GM12878 (cell line): ENCODE results near the gene NFKBIA. TPM values are rescaled to one million over a fixed set of nuclear protein-coding genes. Genes with fewer than 3 reads are reported as not detected.

ENCODE experiments used
- ATAC-seq: fragments of 200-7000 bp; cut with Tn5 transposase; 3 replicates; pipeline ENCODE4 v1.9.1; 2020; ENCODE audit warnings: mild to moderate bottlenecking, moderate library complexity
- BruUV-seq: library from RNA; stranded (reverse); fragments of 400-500 nt; replicated peaks from 2 replicates; lab custom pipeline; 2021; lab: Mats Ljungman, UMichigan
- CTCF ChIA-PET: fragments of 300-600 bp; sonication (Branson Sonifier 250); formaldehyde crosslinking; extraction: SDS; loops from one replicate; lab custom pipeline; 2021; ENCODE audit warnings: inconsistent platforms; lab: Yijun Ruan, JAX
- POLR2A ChIA-PET: fragments of 350-600 bp; formaldehyde crosslinking; extraction: SDS; loops from one replicate; lab custom pipeline; 2021; ENCODE audit warnings: inconsistent platforms; lab: Charles Lee
- RAD21 ChIA-PET: fragments of 300-600 bp; sonication (Branson Sonifier 250); formaldehyde crosslinking; loops from one replicate; lab custom pipeline; 2023; ENCODE audit warnings: antibody characterized with exemption; ENCODE audit not compliant: unreplicated experiment; lab: Charles Lee
- SMC1A ChIA-PET: fragments of 300-600 bp; sonication (Branson Sonifier 250); formaldehyde crosslinking; loops from one replicate; lab custom pipeline; 2023; ENCODE audit not compliant: unreplicated experiment, uncharacterized antibody; lab: Charles Lee
- DNase-seq: peaks from one replicate; pipeline ENCODE4 v3.0.0-alpha.2; 2011; ENCODE audit warnings: low read depth, low spot score
- FAIRE-seq: peaks from 3 replicates; lab custom pipeline; 2011; peaks lifted over from hg19 to GRCh38; lab: Jason Lieb, UNC
- H2AFZ ChIP-seq: 2 replicates; pipeline ENCODE4 v1.6.0; 2011; ENCODE audit warnings: low read depth, low read length, control low read depth; ENCODE audit not compliant: control insufficient read depth
- H3K27ac ChIP-seq: 2 replicates; pipeline ENCODE4 v1.5.1; 2011; ENCODE audit warnings: control low read depth; ENCODE audit not compliant: control insufficient read depth, insufficient read depth
- H3K27me3 ChIP-seq, 2 experiments: replicated peaks in 1 of 2; 2 replicates each; pipeline versions ENCODE4 v1.6.0 to v1.6.1; 2011; ENCODE audit warnings: low read length in 1 of 2; ENCODE audit not compliant: control insufficient read depth in 2 of 2, insufficient read depth in 2 of 2
- H3K36me3 ChIP-seq, 2 experiments: 2 replicates each; pipeline ENCODE4 v1.5.1; 2011; ENCODE audit warnings: low read length in 1 of 2; ENCODE audit not compliant: control insufficient read depth in 2 of 2, insufficient read depth in 2 of 2
- H3K4me1 ChIP-seq: 2 replicates; pipeline ENCODE4 v1.6.1; 2011; ENCODE audit warnings: mild to moderate bottlenecking, low read length, moderate library complexity, mixed read lengths; ENCODE audit not compliant: control insufficient read depth, insufficient read depth
- H3K4me2 ChIP-seq: 2 replicates; pipeline ENCODE4 v1.6.0; 2011; ENCODE audit warnings: control low read depth; ENCODE audit not compliant: control insufficient read depth, insufficient read depth
- H3K4me3 ChIP-seq: fragments of 200-600 bp; sonication (generic); 2 replicates; pipeline ENCODE4 v1.5.1; 2016
- H3K79me2 ChIP-seq: 2 replicates; pipeline ENCODE4 v1.6.0; 2011; ENCODE audit warnings: low read length; ENCODE audit not compliant: control insufficient read depth, insufficient read depth
- H3K9ac ChIP-seq: 2 replicates; pipeline ENCODE4 v1.8.0; 2011; ENCODE audit warnings: low read length, control low read depth, mixed read lengths; ENCODE audit not compliant: control insufficient read depth, insufficient read depth
- H3K9me3 ChIP-seq: replicated peaks from 3 replicates; pipeline ENCODE4 v1.5.1; 2011; ENCODE audit warnings: mild to moderate bottlenecking, low read length; ENCODE audit not compliant: control insufficient read depth, insufficient read depth
- H4K20me1 ChIP-seq: 2 replicates; pipeline ENCODE4 v1.6.0; 2011; ENCODE audit not compliant: control insufficient read depth, insufficient read depth
- ATF2 ChIP-seq: IDR thresholded peaks from 2 replicates; pipeline ENCODE4 v1.6.1; 2012; ENCODE audit warnings: low read length, inconsistent platforms
- CBX3 ChIP-seq: fragments of 200-600 bp; sonication (generic); IDR thresholded peaks from 2 replicates; pipeline ENCODE4 v1.6.1; 2016; ENCODE audit warnings: low read depth, borderline replicate concordance
- ETV6 ChIP-seq, 2 experiments: fragments of 450-650 bp in 1 of 2; IDR thresholded peaks in 1 of 2; conservative IDR thresholded peaks in 1 of 2; 2 replicates each; pipeline ENCODE4 v1.6.1; 2014; ENCODE audit warnings: antibody characterized with exemption in 1 of 2, borderline replicate concordance in 1 of 2, low read depth in 1 of 2, mild to moderate bottlenecking in 1 of 2, moderate library complexity in 1 of 2
- GABPA ChIP-seq: IDR thresholded peaks from 2 replicates; pipeline ENCODE4 v1.6.1; 2014; ENCODE audit warnings: antibody characterized with exemption, low read depth, mild to moderate bottlenecking, inconsistent platforms
- HDGF ChIP-seq: fragments of 450-650 bp; IDR thresholded peaks from 2 replicates; pipeline ENCODE4 v1.6.1; 2016; ENCODE audit warnings: antibody characterized with exemption
- IKZF2 ChIP-seq, 2 experiments: fragments of 450-650 bp; IDR thresholded peaks; 2 replicates each; pipeline ENCODE4 v1.6.1; 2017; ENCODE audit warnings: mild to moderate bottlenecking in 2 of 2, moderate library complexity in 2 of 2
- MXI1 ChIP-seq: fragments of 150-350 bp; IDR thresholded peaks from 2 replicates; pipeline ENCODE4 v1.6.1; 2011; ENCODE audit warnings: low read depth, mild to moderate bottlenecking, inconsistent platforms, low read length, improper control_type of control experiment
- MYC ChIP-seq: IDR thresholded peaks from 2 replicates; pipeline ENCODE4 v1.6.1; 2011; ENCODE audit warnings: mild to moderate bottlenecking, low read length, moderate library complexity, inconsistent platforms; ENCODE audit not compliant: insufficient read depth, insufficient replicate concordance, insufficient read length, severe bottlenecking
- PRDM15 ChIP-seq: fragments of 450-650 bp; formaldehyde crosslinking; IDR thresholded peaks from 2 replicates; pipeline ENCODE4 v1.4.0; 2020; ENCODE audit warnings: mild to moderate bottlenecking, moderate library complexity
- SMC3 ChIP-seq: IDR thresholded peaks from 2 replicates; pipeline ENCODE4 v1.6.1; 2011; ENCODE audit warnings: low read length, improper control_type of control experiment, borderline replicate concordance
- STAT1 ChIP-seq: fragments of 450-650 bp; conservative IDR thresholded peaks from 2 replicates; pipeline ENCODE4 v1.6.1; 2014; ENCODE audit warnings: antibody characterized with exemption, mild to moderate bottlenecking
- YBX1 ChIP-seq: fragments of 450-650 bp; IDR thresholded peaks from 2 replicates; pipeline ENCODE4 v1.6.1; 2016; ENCODE audit warnings: antibody characterized with exemption
- ZNF687 ChIP-seq: fragments of 450-650 bp; IDR thresholded peaks from 2 replicates; pipeline ENCODE4 v1.6.1; 2017; ENCODE audit warnings: mild to moderate bottlenecking, moderate library complexity
- WGBS: methylation state at CpG from one replicate; pipeline ENCODE4 v1.1.6; 2016; ENCODE audit warnings: low lambda C conversion rate; ENCODE audit not compliant: insufficient replicate concordance, insufficient coverage; ENCODE audit errors: missing lambda C conversion rate; 5-methylcytosine and 5-hydroxymethylcytosine counted together
- in situ Hi-C: fragments of 300-500 bp; cut with MboI; formaldehyde crosslinking; loops from 9 replicates; pipeline ENCODE4 v1.14.3; 2018; ENCODE audit warnings: mixed read lengths
- intact Hi-C: fragments of 100-400 bp; cut with micrococcal nuclease; formaldehyde crosslinking; loops from one replicate; pipeline ENCODE4 v1.14.2; 2022; ENCODE audit not compliant: unreplicated experiment
- polyA plus RNA-seq, 11 experiments: library from polyadenylated mRNA; depleted of rRNA in 4 of 11; unstranded in 6 of 11; stranded (reverse) in 5 of 11; fragments of >200 nt; fragmentation: Nextera tagmentation in 4 of 11; fragmentation: Illumina TruSeq in 1 of 11; extraction: Ambion mirVana in 4 of 11; extraction: Trizol in 1 of 11; gene quantifications; 1 replicate in 1 of 11; 2 replicates in 10 of 11; pipeline versions ENCODE4 v1.2.1 to v1.2.3, GENCODE V29; 2011 to 2016; ENCODE audit warnings: inconsistent platforms in 2 of 11, missing spikeins in 2 of 11, low read depth in 1 of 11
- total RNA-seq, 4 experiments: library from RNA; depleted of rRNA in 3 of 4; stranded (reverse); fragments of >200 nt in 3 of 4; fragmentation: Illumina TruSeq in 1 of 4; extraction: Trizol in 1 of 4; gene quantifications; 2 replicates each; pipeline versions ENCODE4 v1.2.1 to v1.2.3, GENCODE V29; 2013 to 2021

Gene NFKBIA
- total and polyA plus RNA-seq, 10 of the 15 experiments (the other 5 are each of a cell fraction or from before 2014, with no cell fraction given) = 123 to 419 (median 267) TPM

- ATAC-seq (no peak), DNase-seq (no peak), FAIRE-seq (no peak)
- H3K27ac ChIP-seq = no peak overlapping the region
- BruUV-seq = no TSS peak
- no peaks in the 10 kb centered on the region for H3K27me3 ChIP-seq
- 41% methylated on average over 5 of the region's 5 CpGs for WGBS
- in situ Hi-C loops = no loop called here
- H3K9ac ChIP-seq = no peak overlapping the region
- H3K4me1 ChIP-seq = peaks cover 30% of the 10 kb centered on the region
- H3K4me3 ChIP-seq = no peak overlapping the region
- CTCF ChIA-PET = no interaction called here
- TF ChIP-seq MXI1 (no peak), IKZF2 (IDR thresholded peaks at IDR 0.05) (no peak), PRDM15 (CRISPR knock-in tag) (no peak), HDGF (no peak), SMC3 (no peak), MYC (no peak), YBX1 (no peak), ATF2 (no peak), GABPA (no peak), ZNF687 (no peak), CBX3 (no peak), ETV6 (conservative IDR thresholded peaks at IDR 0.05 in 1 of 2, IDR thresholded peaks at IDR 0.05 in 1 of 2; ENCODE audit: borderline replicate concordance in 1 of 2, low read depth in 1 of 2) (no peak), STAT1 (no peak)
- POLR2A ChIA-PET = no interaction called here
- intact Hi-C loops = no loop called here
- H3K9me3 ChIP-seq = peaks cover 3% of the 10 kb centered on the region; the same call in 2 of the 3 replicates
- no peaks in the 10 kb centered on the region for H3K36me3 ChIP-seq
- H3K79me2 ChIP-seq = no peaks in the 10 kb centered on the region
- H2AFZ ChIP-seq = no peak overlapping the region
- no peak overlapping the region for H3K4me2 ChIP-seq
- SMC1A ChIA-PET = interaction anchor here (0.6 to 1.2 kb wide), 2 partner anchors 10 to 23 kb away, joined by 3 to 4 read pairs; no protein-coding TSS in a partner anchor
- no peaks in the 10 kb centered on the region for H4K20me1 ChIP-seq
- RAD21 ChIA-PET = interaction anchor here (1.5 kb wide), 1 partner anchor 34 kb away, joined by 3 read pairs; the partner anchor contains the start of gene NFKBIA
Observed at GRCh38 chr14:35370969-35371368, 33.6 kb downstream of the NFKBIA start.
